Stomach (tissue), 4 donors: ENCODE measurements around the gene ZNF431.

Experiments used
- CTCF ChIP-seq, 7 experiments: fragments of 450-650 bp in 4 of 7; fragments of 200-600 bp in 3 of 7; sonication (generic) in 3 of 7; IDR thresholded peaks; one replicate each; pipeline ENCODE4 v1.5.1; 2016 to 2019; ENCODE audit warnings: antibody characterized with exemption in 7 of 7, control low read depth in 2 of 7, mild to moderate bottlenecking in 1 of 7
- EP300 ChIP-seq: sonication (generic); formaldehyde crosslinking; IDR thresholded peaks from one replicate; pipeline ENCODE4 v1.6.1; 2017; ENCODE audit warnings: antibody characterized with exemption
- POLR2A ChIP-seq, 4 donors: fragments of 450-650 bp; IDR thresholded peaks; one replicate each; pipeline ENCODE4 v1.6.1; 2016; ENCODE audit warnings: antibody characterized with exemption in 4 of 4, control low read depth in 2 of 4, mild to moderate bottlenecking in 1 of 4, moderate library complexity in 1 of 4

- TF ChIP-seq POLR2A (IDR thresholded peaks at IDR 0.05) (no peak), EP300 (no peak), CTCF (IDR thresholded peaks at IDR 0.05) (no peak)
These were observed 11.6 kb upstream of the ZNF431 start for GRCh38 chr19:21130097-21130775.
